Measurements from ENCODE around the gene THTPA.

The THTPA gene

GRCh38 chr14:23600322-23600707 lies 44.2 kb downstream of the THTPA start:
- no peak for DNase-seq (ENCODE audit: low spot score)
- in situ Hi-C loops (cut with MboI; ENCODE audit: low pct_unique_long_range_greater_than_20kb, low sequenced_read_pairs, unreplicated experiment), result no loop called here
- TF ChIP-seq CTCF (IDR thresholded peaks at IDR 0.05; ENCODE audit: extremely low read depth, insufficient read depth, missing control alignments), result no peak

GRCh38 chr14:23600806-23601205 lies 44.7 kb downstream of the THTPA start:
- no peak for TF ChIP-seq CTCF (IDR thresholded peaks at IDR 0.05; ENCODE audit: extremely low read depth, insufficient read depth, missing control alignments)
- no peak for DNase-seq (ENCODE audit: low spot score)
- in situ Hi-C loops (cut with MboI; ENCODE audit: low pct_unique_long_range_greater_than_20kb, low sequenced_read_pairs, unreplicated experiment), result no loop called here

GRCh38 chr14:23601424-23601823 lies 45.4 kb downstream of the THTPA start:
- DNase-seq (ENCODE audit: low spot score), result no peak
- in situ Hi-C loops (cut with MboI; ENCODE audit: low pct_unique_long_range_greater_than_20kb, low sequenced_read_pairs, unreplicated experiment), result no loop called here
- TF ChIP-seq CTCF (IDR thresholded peaks at IDR 0.05; ENCODE audit: extremely low read depth, insufficient read depth, missing control alignments), result no peak

- no peak for TF ChIP-seq CTCF (IDR thresholded peaks at IDR 0.05; ENCODE audit: extremely low read depth, insufficient read depth, missing control alignments)
- no peak for DNase-seq (ENCODE audit: low spot score)
- in situ Hi-C loops (cut with MboI; ENCODE audit: low pct_unique_long_range_greater_than_20kb, low sequenced_read_pairs, unreplicated experiment), result no loop called here
These were observed 45.7 kb downstream of the THTPA start for GRCh38 chr14:23601845-23602180.

- in situ Hi-C loops (cut with MboI; ENCODE audit: low pct_unique_long_range_greater_than_20kb, low sequenced_read_pairs, unreplicated experiment), result no loop called here
- no peak for TF ChIP-seq CTCF (IDR thresholded peaks at IDR 0.05; ENCODE audit: extremely low read depth, insufficient read depth, missing control alignments)
- DNase-seq (ENCODE audit: low spot score), result no peak
These were observed 46.4 kb downstream of the THTPA start for GRCh38 chr14:23602181-23603095.

- in situ Hi-C loops (cut with MboI; ENCODE audit: low pct_unique_long_range_greater_than_20kb, low sequenced_read_pairs, unreplicated experiment), result no loop called here
- no peak for DNase-seq (ENCODE audit: low spot score)
- no peak for TF ChIP-seq CTCF (IDR thresholded peaks at IDR 0.05; ENCODE audit: extremely low read depth, insufficient read depth, missing control alignments)
These were observed 47.0 kb downstream of the THTPA start for GRCh38 chr14:23603103-23603502.
